SK-N-SH treated with all-trans-retinoic acid at 6 μM for 48 hours (cell line): ENCODE results near the gene GABARAP.

ENCODE experiments used
- ZFP30 ChIP-seq: fragments of 450-650 bp; formaldehyde crosslinking; IDR thresholded peaks from 2 replicates; pipeline ENCODE4 v1.5.0; 2022; ENCODE audit warnings: mild to moderate bottlenecking, moderate library complexity
- ZNF8 ChIP-seq: fragments of 450-650 bp; formaldehyde crosslinking; IDR thresholded peaks from 2 replicates; pipeline ENCODE4 v1.5.0; 2020; ENCODE audit warnings: mild to moderate bottlenecking, moderate library complexity

- TF ChIP-seq ZNF8 (CRISPR knock-in tag) (no peak), ZFP30 (no peak)
Measured at GRCh38 chr17:7256766-7257456, 14.7 kb upstream of the GABARAP start.
